Hepatocyte (in vitro differentiated cells): ENCODE data around the gene DGKQ. TPM values are rescaled to one million over a fixed set of nuclear protein-coding genes. Genes with fewer than 3 reads are reported as not detected.
"Not testable (repeated sequence)": the region's sequence is repeated elsewhere in the genome, so short reads cannot be mapped to it uniquely, and the experiment has no call there.

Experiments used
- DNase-seq: peaks from one replicate; pipeline ENCODE4 v3.0.0-alpha.2; 2016; ENCODE audit warnings: low spot score
- H2AFZ ChIP-seq: fragments of 200-600 bp; sonication (generic); 2 replicates; pipeline ENCODE4 v1.6.0; 2016; ENCODE audit warnings: antibody characterized with exemption, mild to moderate bottlenecking
- H3K27ac ChIP-seq: fragments of 200-600 bp; sonication (generic); 2 replicates; pipeline ENCODE4 v1.5.1; 2016; ENCODE audit warnings: mild to moderate bottlenecking
- H3K27me3 ChIP-seq: fragments of 200-600 bp; sonication (generic); 2 replicates; pipeline ENCODE4 v1.6.1; 2016
- H3K36me3 ChIP-seq: fragments of 200-600 bp; sonication (generic); replicated peaks from 2 replicates; pipeline ENCODE4 v1.5.1; 2016; ENCODE audit warnings: low read depth; ENCODE audit not compliant: insufficient read depth
- H3K4me1 ChIP-seq: fragments of 200-600 bp; sonication (generic); 2 replicates; pipeline ENCODE4 v1.5.1; 2016; ENCODE audit warnings: mild to moderate bottlenecking, moderate library complexity; ENCODE audit not compliant: insufficient read depth
- H3K4me2 ChIP-seq: fragments of 200-600 bp; sonication (generic); 2 replicates; pipeline ENCODE4 v1.6.0; 2016
- H3K4me3 ChIP-seq: fragments of 200-600 bp; sonication (generic); 2 replicates; pipeline ENCODE4 v1.5.1; 2016; ENCODE audit warnings: mild to moderate bottlenecking
- H3K79me2 ChIP-seq: fragments of 200-600 bp; sonication (generic); 2 replicates; pipeline ENCODE4 v1.6.0; 2017; ENCODE audit warnings: mild to moderate bottlenecking
- H3K9me2 ChIP-seq: fragments of 200-600 bp; sonication (generic); replicated peaks from 2 replicates; pipeline ENCODE4 v1.6.0; 2017; ENCODE audit warnings: mild to moderate bottlenecking; ENCODE audit not compliant: insufficient read depth
- H3K9me3 ChIP-seq: fragments of 200-600 bp; sonication (generic); 2 replicates; pipeline ENCODE4 v1.5.1; 2016; ENCODE audit warnings: low read depth, mild to moderate bottlenecking
- H4K20me1 ChIP-seq: fragments of 200-600 bp; sonication (generic); 2 replicates; pipeline ENCODE4 v1.6.0; 2016; ENCODE audit warnings: mild to moderate bottlenecking; ENCODE audit not compliant: insufficient read depth, poor library complexity, severe bottlenecking
- CTCF ChIP-seq: fragments of 200-600 bp; sonication (generic); IDR thresholded peaks from 2 replicates; pipeline ENCODE4 v1.5.1; 2016; ENCODE audit warnings: antibody characterized with exemption, mild to moderate bottlenecking; ENCODE audit not compliant: poor library complexity
- EZH2 ChIP-seq: fragments of 200-600 bp; sonication (generic); IDR thresholded peaks from 2 replicates; pipeline ENCODE4 v1.6.1; 2016; ENCODE audit warnings: antibody characterized with exemption, mild to moderate bottlenecking, borderline replicate concordance
- EZH2phosphoT487 ChIP-seq: fragments of 200-600 bp; sonication (generic); IDR thresholded peaks from one replicate; pipeline ENCODE4 v1.6.1; 2018; ENCODE audit warnings: antibody characterized with exemption, mild to moderate bottlenecking, low read depth, moderate library complexity; ENCODE audit not compliant: unreplicated experiment, severe bottlenecking
- WGBS: methylation state at CpG from one replicate; pipeline ENCODE4 v1.1.6; 2016; ENCODE audit warnings: low lambda C conversion rate; ENCODE audit errors: missing lambda C conversion rate; 5-methylcytosine and 5-hydroxymethylcytosine counted together
- polyA plus RNA-seq: library from polyadenylated mRNA; unstranded; fragments of >200 nt; fragmentation: Nextera tagmentation; extraction: Ambion mirVana; gene quantifications from 2 replicates; pipeline ENCODE4 v1.2.1, GENCODE V29; 2016
- total RNA-seq: library from RNA; depleted of rRNA; stranded (reverse); fragments of >200 nt; gene quantifications from 2 replicates; pipeline ENCODE4 v1.2.3, GENCODE V29; 2014

Gene DGKQ
- total and polyA plus RNA-seq, 2 experiments from 2014 or later = 17.4 to 20.7 TPM

- no peaks in the 10 kb centered on the region for H3K27me3 ChIP-seq
- H2AFZ ChIP-seq = no peak overlapping the region
- no peaks in the 10 kb centered on the region for H3K9me2 ChIP-seq
- peaks cover 57% of the 10 kb centered on the region for H4K20me1 ChIP-seq
- 94% methylated on average over 17 of the region's 17 CpGs for WGBS
- no peaks in the 10 kb centered on the region for H3K36me3 ChIP-seq
- no peaks in the 10 kb centered on the region for H3K9me3 ChIP-seq
- TF ChIP-seq CTCF (no peak), EZH2phosphoT487 (no peak), EZH2 (no peak)
- H3K4me2 ChIP-seq = peak overlapping the region; percentile 90
- H3K27ac ChIP-seq = peak overlapping the region; percentile 98
- peaks cover 24% of the 10 kb centered on the region for H3K4me1 ChIP-seq
- H3K79me2 ChIP-seq = peaks cover 82% of the 10 kb centered on the region
- no peak overlapping the region for H3K4me3 ChIP-seq
- DNase-seq = no peak
Observed at GRCh38 chr4:929096-929765, 44.1 kb downstream of the DGKQ start.

- not testable (repeated sequence) for H3K9me3 ChIP-seq, H3K27me3 ChIP-seq, H2AFZ ChIP-seq, DNase-seq, H3K36me3 ChIP-seq, H3K27ac ChIP-seq, H3K9me2 ChIP-seq, H3K4me3 ChIP-seq, H3K4me2 ChIP-seq
- Histone ChIP-seq H4K20me1 (peaks cover 74% of the 10 kb centered on the region), H3K4me1 (peaks cover 18% of the 10 kb centered on the region), H3K79me2 (peaks cover 86% of the 10 kb centered on the region)
- 100% methylated on average over 4 of the region's 21 CpGs for WGBS
Observed at GRCh38 chr4:927566-927965, 45.8 kb downstream of the DGKQ start.

- Histone ChIP-seq H3K36me3 (no peaks in the 10 kb centered on the region), H3K4me2 (no peak overlapping the region), H4K20me1 (peaks cover 82% of the 10 kb centered on the region), H3K4me3 (no peak overlapping the region), H2AFZ (no peak overlapping the region), H3K9me3 (no peaks in the 10 kb centered on the region), H3K79me2 (peaks cover 92% of the 10 kb centered on the region), H3K27ac (no peak overlapping the region), H3K27me3 (no peaks in the 10 kb centered on the region), H3K4me1 (peaks cover 18% of the 10 kb centered on the region), H3K9me2 (no peaks in the 10 kb centered on the region)
- peak; percentile 44 for DNase-seq
- 76% methylated on average over 6 of the region's 17 CpGs for WGBS
- no peak for TF ChIP-seq EZH2
- TF ChIP-seq EZH2phosphoT487 = no peak
- peak; percentile 40 for TF ChIP-seq CTCF
Observed at GRCh38 chr4:926538-926937, 46.8 kb downstream of the DGKQ start.

- Histone ChIP-seq H3K4me2 (no peak overlapping the region), H3K4me3 (no peak overlapping the region), H3K9me2 (no peaks in the 10 kb centered on the region), H3K36me3 (no peaks in the 10 kb centered on the region), H3K4me1 (peaks cover 18% of the 10 kb centered on the region), H3K27ac (no peak overlapping the region), H3K9me3 (no peaks in the 10 kb centered on the region), H2AFZ (no peak overlapping the region), H3K27me3 (no peaks in the 10 kb centered on the region), H4K20me1 (peaks cover 85% of the 10 kb centered on the region), H3K79me2 (peaks cover 92% of the 10 kb centered on the region)
- DNase-seq = no peak
- WGBS = 85% methylated on average over 24 of the region's 26 CpGs
- no peak for TF ChIP-seq EZH2phosphoT487
- TF ChIP-seq EZH2 = no peak
- no peak for TF ChIP-seq CTCF
Observed at GRCh38 chr4:925771-926500, 47.4 kb downstream of the DGKQ start.
